IMR-90 (cell line): ENCODE results near the gene PCDHA1. TPM values are rescaled to one million over a fixed set of nuclear protein-coding genes. Genes with fewer than 3 reads are reported as not detected.

Experiments
- ATAC-seq: fragments of 200-7000 bp; cut with Tn5 transposase; 2 replicates; pipeline ENCODE4 v1.9.1; 2020; ENCODE audit warnings: low read depth, mild to moderate bottlenecking, moderate library complexity
- BruUV-seq: library from RNA; stranded (reverse); fragments of 400-500 nt; replicated peaks from 2 replicates; lab custom pipeline; 2021; lab: Mats Ljungman, UMichigan
- CTCF ChIA-PET: fragments of 300-600 bp; formaldehyde crosslinking; extraction: SDS; loops from one replicate; lab custom pipeline; 2021; ENCODE audit warnings: antibody characterized with exemption; lab: Yijun Ruan, JAX
- POLR2A ChIA-PET: fragments of 300-600 bp; sonication (Branson Sonifier 250); formaldehyde crosslinking; loops from one replicate; lab custom pipeline; 2022; ENCODE audit warnings: antibody characterized with exemption; ENCODE audit not compliant: unreplicated experiment; lab: Charles Lee
- DNase-seq: peaks from one replicate; pipeline ENCODE4 v3.0.0; 2013
- H2AFZ ChIP-seq: replicated peaks from 2 replicates; pipeline ENCODE3; 2013; ENCODE audit warnings: low read length, mild to moderate bottlenecking; ENCODE audit not compliant: poor library complexity
- H2AK5ac ChIP-seq: 2 replicates; pipeline ENCODE4 v1.6.1; 2013; ENCODE audit warnings: low read depth, low read length, inconsistent platforms
- H2AK9ac ChIP-seq: replicated peaks from 2 replicates; pipeline ENCODE3; 2013; ENCODE audit warnings: mild to moderate bottlenecking, low read depth, low read length, moderate library complexity; ENCODE audit not compliant: poor library complexity
- H2BK120ac ChIP-seq: 2 replicates; pipeline ENCODE4 v1.6.1; 2013; ENCODE audit warnings: low read depth, low read length, inconsistent platforms
- H2BK15ac ChIP-seq: 3 replicates; pipeline ENCODE4 v1.6.1; 2013; ENCODE audit warnings: low read depth, low read length, inconsistent platforms
- H2BK20ac ChIP-seq: 2 replicates; pipeline ENCODE4 v1.6.1; 2013; ENCODE audit warnings: low read depth, mild to moderate bottlenecking, inconsistent platforms, low read length, moderate library complexity
- H2BK5ac ChIP-seq: 2 replicates; pipeline ENCODE4 v1.6.1; 2013; ENCODE audit warnings: mild to moderate bottlenecking, low read depth, low read length, inconsistent platforms; ENCODE audit not compliant: poor library complexity, severe bottlenecking
- H3K14ac ChIP-seq: replicated peaks from 2 replicates; pipeline ENCODE4 v1.6.1; 2013; ENCODE audit warnings: low read depth, low read length, inconsistent platforms
- H3K18ac ChIP-seq: 2 replicates; pipeline ENCODE4 v1.6.1; 2013; ENCODE audit warnings: low read depth, low read length, control low read depth
- H3K23ac ChIP-seq: 2 replicates; pipeline ENCODE4 v1.6.1; 2013; ENCODE audit warnings: low read depth, low read length, inconsistent platforms
- H3K27ac ChIP-seq: 2 replicates; pipeline ENCODE4 v1.5.1; 2013; ENCODE audit warnings: mild to moderate bottlenecking, control low read depth, low read length; ENCODE audit not compliant: insufficient read depth
- H3K27me3 ChIP-seq: 2 replicates; pipeline ENCODE4 v1.6.1; 2013; ENCODE audit warnings: low read length; ENCODE audit not compliant: control insufficient read depth, insufficient read depth
- H3K36me3 ChIP-seq: 2 replicates; pipeline ENCODE4 v1.6.1; 2013; ENCODE audit warnings: low read length, mixed read lengths; ENCODE audit not compliant: control insufficient read depth, insufficient read depth
- H3K4ac ChIP-seq: 2 replicates; pipeline ENCODE4 v1.6.1; 2013; ENCODE audit warnings: low read depth, low read length, inconsistent platforms
- H3K4me1 ChIP-seq: 2 replicates; pipeline ENCODE4 v1.6.1; 2013; ENCODE audit warnings: low read length, mixed read lengths; ENCODE audit not compliant: control insufficient read depth, insufficient read depth
- H3K4me2 ChIP-seq: 2 replicates; pipeline ENCODE4 v1.6.1; 2013; ENCODE audit warnings: low read depth, mild to moderate bottlenecking, control low read depth, low read length, moderate library complexity
- H3K4me3 ChIP-seq: 2 replicates; pipeline ENCODE4 v1.5.1; 2013; ENCODE audit warnings: low read depth, mild to moderate bottlenecking, control low read depth, low read length, moderate library complexity; ENCODE audit not compliant: insufficient read depth
- H3K56ac ChIP-seq: 2 replicates; pipeline ENCODE4 v1.6.1; 2013; ENCODE audit warnings: low read length, inconsistent platforms; ENCODE audit not compliant: insufficient read depth; ENCODE audit errors: extremely low read depth
- H3K79me1 ChIP-seq, 2 experiments: 2 replicates each; pipeline ENCODE4 v1.6.1; 2013; ENCODE audit warnings: low read length in 2 of 2, inconsistent platforms in 1 of 2, low read depth in 1 of 2
- H3K9ac ChIP-seq: 2 replicates; pipeline ENCODE4 v1.6.1; 2013; ENCODE audit warnings: low read depth, low read length, control low read depth
- H3K9me1 ChIP-seq: 2 replicates; pipeline ENCODE4 v1.6.1; 2013; ENCODE audit warnings: low read length, inconsistent platforms; ENCODE audit not compliant: insufficient read depth
- H3K9me3 ChIP-seq: 2 replicates; pipeline ENCODE4 v1.6.1; 2013; ENCODE audit warnings: low read length; ENCODE audit not compliant: control insufficient read depth, insufficient read depth
- H4K20me1 ChIP-seq: 2 replicates; pipeline ENCODE4 v1.6.1; 2013; ENCODE audit warnings: low read length, inconsistent platforms; ENCODE audit not compliant: insufficient read depth
- H4K5ac ChIP-seq: 2 replicates; pipeline ENCODE4 v1.6.1; 2013; ENCODE audit warnings: mild to moderate bottlenecking, low read depth, low read length, control low read depth
- H4K8ac ChIP-seq, 2 experiments: 2 replicates each; pipeline ENCODE4 v1.6.1; 2013; ENCODE audit warnings: low read depth in 2 of 2, low read length in 2 of 2, control low read depth in 1 of 2, inconsistent platforms in 1 of 2
- H4K91ac ChIP-seq: 2 replicates; pipeline ENCODE4 v1.6.1; 2013; ENCODE audit warnings: low read depth, low read length, inconsistent platforms; ENCODE audit not compliant: insufficient read depth
- CEBPB ChIP-seq: IDR thresholded peaks from 2 replicates; pipeline ENCODE4 v1.6.1; 2012; ENCODE audit warnings: low read depth, low read length, improper control_type of control experiment
- FOS ChIP-seq: fragments of 150-350 bp; IDR thresholded peaks from 2 replicates; pipeline ENCODE4 v1.6.1; 2016; ENCODE audit warnings: low read depth, low read length
- NFE2L2 ChIP-seq: fragments of 150-350 bp; IDR thresholded peaks from 2 replicates; pipeline ENCODE4 v1.6.1; 2016; ENCODE audit warnings: low read depth, mild to moderate bottlenecking, low read length
- RAD21 ChIP-seq: IDR thresholded peaks from 2 replicates; pipeline ENCODE4 v1.6.1; 2012; ENCODE audit warnings: low read length, improper control_type of control experiment
- RCOR1 ChIP-seq: IDR thresholded peaks from 2 replicates; pipeline ENCODE4 v1.6.1; 2012; ENCODE audit warnings: mild to moderate bottlenecking, low read length, improper control_type of control experiment; ENCODE audit not compliant: insufficient replicate concordance
- dilution Hi-C: fragments of 300-500 bp; cut with HindIII; formaldehyde crosslinking; loops from one replicate; pipeline ENCODE4 v1.14.3; 2018; ENCODE audit warnings: low sequenced_read_pairs; ENCODE audit not compliant: unreplicated experiment
- in situ Hi-C: fragments of 300-500 bp; cut with MboI; formaldehyde crosslinking; loops from 3 replicates; pipeline ENCODE4 v1.14.3; 2019; ENCODE audit warnings: low sequenced_read_pairs, inconsistent platforms, mixed read lengths
- intact Hi-C: fragments of 100-400 bp; cut with micrococcal nuclease; formaldehyde crosslinking; loops from 2 replicates; pipeline ENCODE4 v1.10.0; 2022
- polyA plus RNA-seq, 3 experiments: library from polyadenylated mRNA; depleted of rRNA; stranded (reverse); fragments of >200 nt; gene quantifications; 2 replicates each; pipeline ENCODE4 v1.2.3, GENCODE V29; 2012; ENCODE audit warnings: low replicate concordance in 1 of 3
- total RNA-seq: library from RNA; depleted of rRNA; stranded (reverse); fragments of >200 nt; gene quantifications from 2 replicates; pipeline ENCODE4 v1.2.3, GENCODE V29; 2012
- TF ChIP-seq, protein P1 (sequence below): conservative IDR thresholded peaks from 2 replicates; pipeline ENCODE4 v1.5.1; 2012; ENCODE audit warnings: mild to moderate bottlenecking, low read depth, low read length, improper control_type of control experiment
- TF ChIP-seq, protein P2 (sequence below): fragments of 150-350 bp; IDR thresholded peaks from 2 replicates; pipeline ENCODE4 v1.6.1; 2016; ENCODE audit warnings: low read depth, mild to moderate bottlenecking, low read length, moderate library complexity, borderline replicate concordance

PCDHA1 gene
- total and polyA plus RNA-seq, 2 of the 4 experiments (the other 2 are of a cell fraction), result under 0.01 to 0.05 TPM

DNA sequence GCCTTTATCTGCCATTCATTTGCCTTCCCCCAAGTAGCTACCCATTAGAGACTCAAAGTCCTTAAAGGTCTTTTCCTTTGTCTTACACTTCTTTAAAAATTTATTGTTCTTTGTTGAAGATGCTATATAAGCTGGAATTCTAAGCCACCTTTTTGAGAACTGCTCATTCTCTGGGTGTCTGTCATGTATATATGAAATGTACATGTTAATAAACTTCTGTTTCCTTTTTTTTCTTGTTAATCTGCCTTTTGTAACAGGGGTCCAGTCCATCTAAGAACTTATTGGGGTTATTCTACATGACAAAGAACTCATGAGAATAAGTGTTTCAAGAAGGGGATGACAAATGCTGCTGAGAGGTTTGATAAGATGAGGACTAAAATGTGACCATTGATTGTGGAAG lies 221.9 kb downstream of the PCDHA1 start:
- Histone ChIP-seq H3K79me1 (no peaks in the 10 kb centered on the region), H3K9me3 (peaks cover 12% of the 10 kb centered on the region), H3K4ac (no peak overlapping the region), H3K23ac (no peak overlapping the region), H3K9me1 (no peaks in the 10 kb centered on the region), H3K27ac (no peak overlapping the region), H4K5ac (no peak overlapping the region), H3K36me3 (no peaks in the 10 kb centered on the region), H2AFZ (no peak overlapping the region), H3K4me2 (no peak overlapping the region), H3K18ac (no peak overlapping the region), H4K8ac (no peak overlapping the region), H3K4me1 (no peaks in the 10 kb centered on the region), H4K91ac (no peak overlapping the region), H3K14ac (no peak overlapping the region), H2AK9ac (no peak overlapping the region), H3K27me3 (no peaks in the 10 kb centered on the region), H2BK20ac (no peak overlapping the region), H3K9ac (no peak overlapping the region), H3K4me3 (no peak overlapping the region), H2BK15ac (no peak overlapping the region), H4K20me1 (no peaks in the 10 kb centered on the region), H2BK5ac (no peak overlapping the region), H2AK5ac (no peak overlapping the region), H2BK120ac (no peak overlapping the region), H3K56ac (no peak overlapping the region)
- no TSS peak for BruUV-seq
- TF ChIP-seq, protein P1, sequence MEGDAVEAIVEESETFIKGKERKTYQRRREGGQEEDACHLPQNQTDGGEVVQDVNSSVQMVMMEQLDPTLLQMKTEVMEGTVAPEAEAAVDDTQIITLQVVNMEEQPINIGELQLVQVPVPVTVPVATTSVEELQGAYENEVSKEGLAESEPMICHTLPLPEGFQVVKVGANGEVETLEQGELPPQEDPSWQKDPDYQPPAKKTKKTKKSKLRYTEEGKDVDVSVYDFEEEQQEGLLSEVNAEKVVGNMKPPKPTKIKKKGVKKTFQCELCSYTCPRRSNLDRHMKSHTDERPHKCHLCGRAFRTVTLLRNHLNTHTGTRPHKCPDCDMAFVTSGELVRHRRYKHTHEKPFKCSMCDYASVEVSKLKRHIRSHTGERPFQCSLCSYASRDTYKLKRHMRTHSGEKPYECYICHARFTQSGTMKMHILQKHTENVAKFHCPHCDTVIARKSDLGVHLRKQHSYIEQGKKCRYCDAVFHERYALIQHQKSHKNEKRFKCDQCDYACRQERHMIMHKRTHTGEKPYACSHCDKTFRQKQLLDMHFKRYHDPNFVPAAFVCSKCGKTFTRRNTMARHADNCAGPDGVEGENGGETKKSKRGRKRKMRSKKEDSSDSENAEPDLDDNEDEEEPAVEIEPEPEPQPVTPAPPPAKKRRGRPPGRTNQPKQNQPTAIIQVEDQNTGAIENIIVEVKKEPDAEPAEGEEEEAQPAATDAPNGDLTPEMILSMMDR, result no peak
- TF ChIP-seq NFE2L2, result no peak
- no peak for TF ChIP-seq RAD21
- no peak for TF ChIP-seq RCOR1
- TF ChIP-seq CEBPB, result no peak
- TF ChIP-seq, protein P2, sequence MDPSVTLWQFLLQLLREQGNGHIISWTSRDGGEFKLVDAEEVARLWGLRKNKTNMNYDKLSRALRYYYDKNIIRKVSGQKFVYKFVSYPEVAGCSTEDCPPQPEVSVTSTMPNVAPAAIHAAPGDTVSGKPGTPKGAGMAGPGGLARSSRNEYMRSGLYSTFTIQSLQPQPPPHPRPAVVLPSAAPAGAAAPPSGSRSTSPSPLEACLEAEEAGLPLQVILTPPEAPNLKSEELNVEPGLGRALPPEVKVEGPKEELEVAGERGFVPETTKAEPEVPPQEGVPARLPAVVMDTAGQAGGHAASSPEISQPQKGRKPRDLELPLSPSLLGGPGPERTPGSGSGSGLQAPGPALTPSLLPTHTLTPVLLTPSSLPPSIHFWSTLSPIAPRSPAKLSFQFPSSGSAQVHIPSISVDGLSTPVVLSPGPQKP, result no peak
- TF ChIP-seq FOS, result no peak
- ATAC-seq, result no peak
- in situ Hi-C loops (no loop called here), intact Hi-C loops (no loop called here), dilution Hi-C loops (no loop called here)
- ChIA-PET CTCF (no interaction called here), POLR2A (no interaction called here)
- no peak for DNase-seq
